Smooth muscle cell (in vitro differentiated cells): Measurements from ENCODE around the gene CNPPD1. TPM values are rescaled to one million over a fixed set of nuclear protein-coding genes. Genes with fewer than 3 reads are reported as not detected.
"Not testable (repeated sequence)": the region's sequence is repeated elsewhere in the genome, so short reads cannot be mapped to it uniquely, and the experiment has no call there.

Experiments
- DNase-seq: peaks from one replicate; lab custom pipeline; 2025; ENCODE audit not compliant: unreplicated experiment; lab: John Stamatoyannopoulos, UW
- H2AFZ ChIP-seq: fragments of 200-600 bp; sonication (generic); 2 replicates; pipeline ENCODE4 v1.6.0; 2016; ENCODE audit warnings: antibody characterized with exemption, low read depth, mild to moderate bottlenecking
- H3F3A ChIP-seq: fragments of 200-600 bp; sonication (generic); 2 replicates; pipeline ENCODE4 v1.6.0; 2017; ENCODE audit warnings: antibody characterized with exemption, low read depth
- H3K27ac ChIP-seq: fragments of 200-600 bp; sonication (generic); 2 replicates; pipeline ENCODE4 v1.5.1; 2016; ENCODE audit warnings: low read depth, mild to moderate bottlenecking
- H3K27me3 ChIP-seq: fragments of 200-600 bp; sonication (generic); 2 replicates; pipeline ENCODE4 v1.6.1; 2016; ENCODE audit warnings: low read depth, mild to moderate bottlenecking
- H3K36me3 ChIP-seq: fragments of 200-600 bp; sonication (generic); 2 replicates; pipeline ENCODE4 v1.5.1; 2016; ENCODE audit warnings: low read depth
- H3K4me1 ChIP-seq: fragments of 200-600 bp; sonication (generic); 2 replicates; pipeline ENCODE4 v1.5.1; 2016; ENCODE audit warnings: low read depth
- H3K4me2 ChIP-seq: fragments of 200-600 bp; sonication (generic); 2 replicates; pipeline ENCODE4 v1.6.0; 2016; ENCODE audit warnings: mild to moderate bottlenecking
- H3K4me3 ChIP-seq: fragments of 200-600 bp; sonication (generic); 2 replicates; pipeline ENCODE4 v1.5.1; 2016; ENCODE audit warnings: mild to moderate bottlenecking
- H3K79me2 ChIP-seq: fragments of 200-600 bp; sonication (generic); 2 replicates; pipeline ENCODE4 v1.6.0; 2016; ENCODE audit warnings: low read depth, mild to moderate bottlenecking
- H3K9ac ChIP-seq: fragments of 200-600 bp; sonication (generic); 2 replicates; pipeline ENCODE4 v1.6.0; 2016; ENCODE audit warnings: low read depth
- H3K9me3 ChIP-seq: fragments of 200-600 bp; sonication (generic); replicated peaks from 2 replicates; pipeline ENCODE4 v1.5.1; 2016; ENCODE audit warnings: low read depth
- H4K20me1 ChIP-seq: fragments of 200-600 bp; sonication (generic); 2 replicates; pipeline ENCODE4 v1.6.0; 2016; ENCODE audit warnings: low read depth
- WGBS: methylation state at CpG from one replicate; pipeline ENCODE4 v1.1.7; 2016; ENCODE audit warnings: low lambda C conversion rate; 5-methylcytosine and 5-hydroxymethylcytosine counted together
- polyA plus RNA-seq: library from polyadenylated mRNA; unstranded; fragments of >200 nt; fragmentation: Nextera tagmentation; extraction: Ambion mirVana; gene quantifications from 2 replicates; pipeline ENCODE4 v1.2.1, GENCODE V29; 2016
- total RNA-seq: library from RNA; depleted of rRNA; stranded (reverse); fragments of >200 nt; gene quantifications from 2 replicates; pipeline ENCODE4 v1.2.3, GENCODE V29; 2014
- TF ChIP-seq, protein P1 (sequence below): fragments of 200-600 bp; sonication (generic); IDR thresholded peaks from 2 replicates; pipeline ENCODE4 v1.5.1; 2017; ENCODE audit warnings: borderline replicate concordance, mild to moderate bottlenecking, antibody characterized with exemption; ENCODE audit not compliant: insufficient read depth, poor library complexity, severe bottlenecking

The CNPPD1 gene
- total and polyA plus RNA-seq, 2 experiments from 2014 or later = 14.8 to 26.0 TPM

GRCh38 chr2:219205165-219205538 is 28.4 kb upstream of the CNPPD1 start:
- TF ChIP-seq, protein P1, sequence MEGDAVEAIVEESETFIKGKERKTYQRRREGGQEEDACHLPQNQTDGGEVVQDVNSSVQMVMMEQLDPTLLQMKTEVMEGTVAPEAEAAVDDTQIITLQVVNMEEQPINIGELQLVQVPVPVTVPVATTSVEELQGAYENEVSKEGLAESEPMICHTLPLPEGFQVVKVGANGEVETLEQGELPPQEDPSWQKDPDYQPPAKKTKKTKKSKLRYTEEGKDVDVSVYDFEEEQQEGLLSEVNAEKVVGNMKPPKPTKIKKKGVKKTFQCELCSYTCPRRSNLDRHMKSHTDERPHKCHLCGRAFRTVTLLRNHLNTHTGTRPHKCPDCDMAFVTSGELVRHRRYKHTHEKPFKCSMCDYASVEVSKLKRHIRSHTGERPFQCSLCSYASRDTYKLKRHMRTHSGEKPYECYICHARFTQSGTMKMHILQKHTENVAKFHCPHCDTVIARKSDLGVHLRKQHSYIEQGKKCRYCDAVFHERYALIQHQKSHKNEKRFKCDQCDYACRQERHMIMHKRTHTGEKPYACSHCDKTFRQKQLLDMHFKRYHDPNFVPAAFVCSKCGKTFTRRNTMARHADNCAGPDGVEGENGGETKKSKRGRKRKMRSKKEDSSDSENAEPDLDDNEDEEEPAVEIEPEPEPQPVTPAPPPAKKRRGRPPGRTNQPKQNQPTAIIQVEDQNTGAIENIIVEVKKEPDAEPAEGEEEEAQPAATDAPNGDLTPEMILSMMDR = no peak
- H3K4me3 ChIP-seq = no peak overlapping the region
- 88% methylated on average over 5 of the region's 5 CpGs for WGBS

GRCh38 chr2:219204425-219205164 is 27.9 kb upstream of the CNPPD1 start:
- 90% methylated on average over 7 of the region's 7 CpGs for WGBS
- H3K9ac ChIP-seq = no peak overlapping the region
- no peaks in the 10 kb centered on the region for H3K9me3 ChIP-seq
- no peaks in the 10 kb centered on the region for H3K36me3 ChIP-seq
- TF ChIP-seq, protein P1 = no peak
- no peaks in the 10 kb centered on the region for H4K20me1 ChIP-seq
- H3K4me3 ChIP-seq = no peak overlapping the region
- H3K4me2 ChIP-seq = no peak overlapping the region
- no peak overlapping the region for H3K27ac ChIP-seq
- no peaks in the 10 kb centered on the region for H3K79me2 ChIP-seq
- no peaks in the 10 kb centered on the region for H3K4me1 ChIP-seq
- no peaks in the 10 kb centered on the region for H3K27me3 ChIP-seq
- H3F3A ChIP-seq = peaks cover 5% of the 10 kb centered on the region
- DNase-seq = no peak
- H2AFZ ChIP-seq = no peak overlapping the region

More at GRCh38 chr2:219205165-219205538, 28.4 kb upstream of the CNPPD1 start:
- no peaks in the 10 kb centered on the region for H3K4me1 ChIP-seq
- no peaks in the 10 kb centered on the region for H3K27me3 ChIP-seq
- H3K4me2 ChIP-seq = no peak overlapping the region
- no peaks in the 10 kb centered on the region for H3K36me3 ChIP-seq
- H2AFZ ChIP-seq = no peak overlapping the region
- H3K9me3 ChIP-seq = no peaks in the 10 kb centered on the region
- peaks cover 5% of the 10 kb centered on the region for H3F3A ChIP-seq
- H4K20me1 ChIP-seq = no peaks in the 10 kb centered on the region
- no peak overlapping the region for H3K27ac ChIP-seq
- H3K9ac ChIP-seq = no peak overlapping the region
- H3K79me2 ChIP-seq = no peaks in the 10 kb centered on the region
- no peak for DNase-seq

DNA sequence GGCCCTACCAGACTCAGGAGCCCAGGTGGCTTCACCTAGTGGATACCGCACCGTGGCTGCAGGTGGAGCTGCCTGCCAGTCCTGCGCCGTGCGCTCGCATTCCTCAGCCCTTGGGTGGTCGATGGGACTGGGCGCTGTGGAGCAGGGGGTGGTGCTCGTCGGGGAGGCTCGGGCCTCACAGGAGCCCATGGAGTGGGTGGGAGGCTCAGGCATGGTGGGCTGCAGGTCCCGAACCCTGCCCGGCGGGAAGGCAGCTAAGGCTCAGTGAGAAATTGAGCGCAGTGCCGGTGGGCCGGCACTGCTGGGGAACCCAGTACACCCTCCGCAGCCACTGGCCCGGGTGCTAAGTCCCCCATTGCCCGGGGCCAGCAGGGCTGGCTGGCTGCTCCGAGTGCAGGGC is 24.6 kb upstream of the CNPPD1 start:
- WGBS = 92% methylated on average over 21 of the region's 21 CpGs
- H2AFZ ChIP-seq, H3K4me3 ChIP-seq: not testable (repeated sequence)

GRCh38 chr2:219200502-219201326 is 24.0 kb upstream of the CNPPD1 start:
- not testable (repeated sequence) for H3K4me3 ChIP-seq, H3K9ac ChIP-seq, H3K36me3 ChIP-seq, H3F3A ChIP-seq, H3K27me3 ChIP-seq, H3K79me2 ChIP-seq, DNase-seq, H3K4me1 ChIP-seq, H3K27ac ChIP-seq, H2AFZ ChIP-seq, H3K9me3 ChIP-seq, H4K20me1 ChIP-seq, H3K4me2 ChIP-seq
- WGBS = 80% methylated on average over 26 of the region's 26 CpGs

More for the DNA sequence above, 24.6 kb upstream of the CNPPD1 start:
- H4K20me1 ChIP-seq, DNase-seq, H3F3A ChIP-seq, H3K4me1 ChIP-seq, H3K27me3 ChIP-seq, H3K4me2 ChIP-seq, H3K79me2 ChIP-seq, H3K36me3 ChIP-seq, H3K9ac ChIP-seq, H3K27ac ChIP-seq, H3K9me3 ChIP-seq: not testable (repeated sequence)
